Left ventricle myocardium superior (tissue), 1 donor: ENCODE measurements around the gene PMF1. TPM values are rescaled to one million over a fixed set of nuclear protein-coding genes. Genes with fewer than 3 reads are reported as not detected.

ENCODE experiments used
- ATAC-seq: fragments of 200-7000 bp; cut with Tn5 transposase; one replicate; pipeline ENCODE4 v1.9.1; 2020; ENCODE audit warnings: mild to moderate bottlenecking, moderate library complexity
- DNase-seq: peaks from one replicate; pipeline ENCODE4 v3.0.0-alpha.2; 2020
- intact Hi-C: fragments of 100-400 bp; cut with micrococcal nuclease; formaldehyde crosslinking; loops from one replicate; pipeline ENCODE4 v1.11.0; 2022
- total RNA-seq: library from RNA; stranded (reverse); fragmentation: NEBNext Ultra II Directional; extraction: Animal tissue kit (Norgen Biotek cat#: 25700); gene quantifications from one replicate; pipeline ENCODE4 v1.2.1, GENCODE V29; 2021
- donor health status: DM: no; HTN: yes; CAD: no; lungs with severe emphysema.

The PMF1 gene
- total RNA-seq, 1 donor from 2014 or later, result 65.1 TPM

- DNase-seq, result no peak
- no peak for ATAC-seq
- intact Hi-C loops, result no loop called here
These were observed 72.0 kb downstream of the PMF1 start for GRCh38 chr1:156284757-156285156.

DNA sequence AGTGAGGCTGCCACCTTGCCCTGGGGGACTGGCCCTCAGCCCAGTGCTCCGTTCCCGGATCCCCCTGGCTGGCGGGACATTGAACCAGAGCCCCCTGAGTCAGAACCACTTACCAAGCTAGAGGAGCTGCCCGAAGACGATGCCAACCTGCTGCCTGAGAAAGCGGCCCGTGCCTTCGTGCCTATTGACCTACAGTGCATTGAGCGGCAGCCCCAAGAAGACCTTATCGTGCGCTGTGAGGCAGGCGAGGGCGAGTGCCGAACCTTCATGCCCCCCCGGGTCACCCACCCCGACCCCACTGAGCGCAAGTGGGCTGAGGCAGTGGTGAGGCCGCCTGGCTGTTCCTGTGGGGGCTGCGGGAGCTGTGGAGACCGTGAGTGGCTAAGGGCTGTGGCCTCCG, 72.6 kb downstream of the PMF1 start:
- DNase-seq (no peak), ATAC-seq (no peak)
- intact Hi-C loops, result no loop called here

DNA sequence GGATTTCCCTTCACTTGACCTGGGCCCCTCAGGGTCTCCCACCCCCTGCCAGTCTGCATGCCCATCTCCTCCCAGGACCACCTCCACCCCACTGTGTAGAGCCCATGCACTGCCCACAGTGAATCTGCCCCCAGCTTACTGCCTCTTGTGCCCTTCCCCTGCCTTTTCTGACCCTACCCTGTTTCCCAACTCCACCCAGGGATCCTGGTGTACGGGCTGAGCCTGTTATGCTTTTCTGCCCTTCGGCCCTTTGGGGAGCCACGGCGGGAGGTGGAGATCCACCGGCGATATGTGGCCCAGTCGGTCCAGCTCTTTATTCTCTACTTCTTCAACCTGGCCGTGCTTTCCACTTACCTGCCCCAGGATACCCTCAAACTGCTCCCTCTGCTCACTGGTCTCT, 73.3 kb downstream of the PMF1 start:
- intact Hi-C loops, result no loop called here
- ATAC-seq (no peak), DNase-seq (no peak)

Other genes with a start within 250 kb of the PMF1 start
- 61.2 TPM for gene ARHGEF2, start 234.5 kb upstream of the PMF1 start, total RNA-seq
- 75.8 TPM for gene SSR2, start 192.1 kb upstream of the PMF1 start, total RNA-seq
- gene UBQLN4, start 159.2 kb upstream of the PMF1 start, total RNA-seq, result 33.9 TPM
- 65.6 TPM for gene LAMTOR2, start 158.2 kb upstream of the PMF1 start, total RNA-seq
- not detected for gene RAB25, start 151.8 kb upstream of the PMF1 start, total RNA-seq
- 0.17 TPM for gene MEX3A, start 130.5 kb upstream of the PMF1 start, total RNA-seq
- gene LMNA, start 98.3 kb upstream of the PMF1 start, total RNA-seq, result 252 TPM
- gene SEMA4A, start 59.4 kb upstream of the PMF1 start, total RNA-seq, result 0.69 TPM
- 15.3 TPM for gene SLC25A44, start 18.9 kb upstream of the PMF1 start, total RNA-seq
- gene BGLAP, start 29.2 kb downstream of the PMF1 start, total RNA-seq, result 1.1 TPM
- gene PAQR6, start 35.0 kb downstream of the PMF1 start, total RNA-seq, result 0.32 TPM
- 84.5 TPM for gene SMG5, start 69.8 kb downstream of the PMF1 start, total RNA-seq
- 1.5 TPM for gene TMEM79, start 71.3 kb downstream of the PMF1 start, total RNA-seq
- 16.0 TPM for gene GLMP, start 82.7 kb downstream of the PMF1 start, total RNA-seq
- gene VHLL, start 86.3 kb downstream of the PMF1 start, total RNA-seq, result not detected
- 131 TPM for gene CCT3, start 125.3 kb downstream of the PMF1 start, total RNA-seq
- gene TSACC, start 125.5 kb downstream of the PMF1 start, total RNA-seq, result not detected
- gene RHBG, start 156.2 kb downstream of the PMF1 start, total RNA-seq, result not detected